Measurements from ENCODE around the gene RAC2.

RAC2 gene

GRCh38 chr22:37230673-37231405 is 13.2 kb downstream of the RAC2 start:
- DNase-seq (ENCODE audit: low read depth) = no peak
- TF ChIP-seq CTCF (IDR thresholded peaks at IDR 0.05; ENCODE audit: control insufficient read depth, insufficient read depth, low read depth, low read length, missing control alignments) = no peak
- no peak overlapping the region for H3K4me3 ChIP-seq (ENCODE audit: control insufficient read depth, low read depth, low read length)

GRCh38 chr22:37229805-37230672 is 14.0 kb downstream of the RAC2 start:
- no peak overlapping the region for H3K4me3 ChIP-seq (ENCODE audit: control insufficient read depth, low read depth, low read length)
- TF ChIP-seq CTCF (IDR thresholded peaks at IDR 0.05; ENCODE audit: control insufficient read depth, insufficient read depth, low read depth, low read length, missing control alignments) = no peak

GRCh38 chr22:37229012-37229804 is 14.9 kb downstream of the RAC2 start:
- no peak overlapping the region for H3K4me3 ChIP-seq (ENCODE audit: control insufficient read depth, low read depth, low read length)
- TF ChIP-seq CTCF (IDR thresholded peaks at IDR 0.05; ENCODE audit: control insufficient read depth, insufficient read depth, low read depth, low read length, missing control alignments) = no peak
- DNase-seq (ENCODE audit: low read depth) = peak; percentile 38

More at GRCh38 chr22:37229805-37230672, 14.0 kb downstream of the RAC2 start:
- peak; percentile 8 for DNase-seq (ENCODE audit: low read depth)

- no peak for DNase-seq (ENCODE audit: low read depth)
These were observed 15.7 kb downstream of the RAC2 start for GRCh38 chr22:37228106-37229011.

GRCh38 chr22:37226514-37226913 is 17.6 kb downstream of the RAC2 start:
- DNase-seq (ENCODE audit: low read depth) = no peak
- H3K4me3 ChIP-seq (ENCODE audit: control insufficient read depth, low read depth, low read length) = no peak overlapping the region
- TF ChIP-seq CTCF (IDR thresholded peaks at IDR 0.05; ENCODE audit: control insufficient read depth, insufficient read depth, low read depth, low read length, missing control alignments) = no peak

More at GRCh38 chr22:37228106-37229011, 15.7 kb downstream of the RAC2 start:
- TF ChIP-seq CTCF (IDR thresholded peaks at IDR 0.05; ENCODE audit: control insufficient read depth, insufficient read depth, low read depth, low read length, missing control alignments) = no peak
- no peak overlapping the region for H3K4me3 ChIP-seq (ENCODE audit: control insufficient read depth, low read depth, low read length)

Measured in AG09309 (cell line).